ENCODE measurements around the gene KLHL11.
A peak's percentile ranks its signal among the peaks of the same experiment; 100 is the strongest.
"Not testable (repeated sequence)": the region's sequence is repeated elsewhere in the genome, so short reads cannot be mapped to it uniquely, and the experiment has no call there.

Gene KLHL11

GRCh38 chr17:41835800-41836549 is 29.2 kb downstream of the KLHL11 start, which contains the start of gene NT5C3B:
NT5C3B (minus strand) TSS chr17:41836232; CDS start chr17:41836193, 39 bp downstream.
- peak; percentile 10 for DNase-seq

- DNase-seq = no peak
These were observed 29.9 kb downstream of the KLHL11 start for GRCh38 chr17:41835214-41835799.

DNA sequence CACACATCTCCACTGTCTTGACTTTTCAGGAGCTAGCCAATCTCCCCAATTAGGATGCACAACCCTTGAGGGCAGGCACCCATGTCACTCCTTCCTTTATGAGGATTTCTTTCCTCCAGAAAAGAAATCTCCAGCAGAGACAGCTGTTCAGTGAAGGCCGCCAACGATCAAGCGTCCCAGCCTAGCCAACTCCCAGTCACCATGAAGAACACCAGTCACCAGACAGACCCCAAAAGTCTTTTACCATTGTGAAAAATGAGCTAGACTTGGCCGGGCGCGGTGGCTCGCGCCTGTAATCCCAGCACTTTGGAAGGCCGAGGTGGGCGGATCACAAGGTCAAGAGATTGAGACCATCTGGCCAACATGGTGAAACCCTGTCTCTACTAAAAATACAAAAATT is 35.3 kb downstream of the KLHL11 start:
- not testable (repeated sequence) for DNase-seq

DNA sequence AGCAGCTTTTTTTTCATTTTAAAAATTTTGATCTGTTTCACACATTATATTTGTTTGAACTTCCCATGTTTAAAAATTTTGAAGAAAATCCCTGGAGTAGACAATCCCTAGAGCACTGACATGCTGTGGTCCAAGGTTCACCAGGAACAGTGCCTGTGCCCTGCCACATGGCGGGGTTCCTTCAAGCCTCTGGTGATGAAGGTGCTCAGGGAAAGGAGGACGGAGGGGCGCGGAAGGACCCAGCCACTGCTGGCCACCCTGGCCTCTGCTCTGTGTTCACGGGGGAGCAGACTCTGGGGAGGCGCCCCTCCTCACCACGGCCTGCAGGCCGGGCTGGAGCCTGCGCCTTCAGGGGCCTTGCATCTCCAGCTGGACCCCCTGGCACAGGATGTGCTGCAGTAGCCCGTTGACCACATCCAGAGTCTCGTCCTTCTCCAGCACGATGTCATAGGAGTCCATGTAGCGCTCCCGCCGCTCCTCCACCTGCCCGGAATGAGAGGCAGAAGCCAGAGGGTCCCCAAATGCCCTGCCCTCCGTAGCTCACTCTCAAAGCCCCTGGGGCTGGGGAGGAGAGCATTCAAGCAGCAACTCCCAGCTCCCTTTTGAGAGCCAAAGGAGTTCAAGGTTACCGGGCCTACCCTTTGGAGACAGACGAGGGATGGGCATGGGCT is 39.9 kb downstream of the KLHL11 start:
- DNase-seq = no peak

DNA sequence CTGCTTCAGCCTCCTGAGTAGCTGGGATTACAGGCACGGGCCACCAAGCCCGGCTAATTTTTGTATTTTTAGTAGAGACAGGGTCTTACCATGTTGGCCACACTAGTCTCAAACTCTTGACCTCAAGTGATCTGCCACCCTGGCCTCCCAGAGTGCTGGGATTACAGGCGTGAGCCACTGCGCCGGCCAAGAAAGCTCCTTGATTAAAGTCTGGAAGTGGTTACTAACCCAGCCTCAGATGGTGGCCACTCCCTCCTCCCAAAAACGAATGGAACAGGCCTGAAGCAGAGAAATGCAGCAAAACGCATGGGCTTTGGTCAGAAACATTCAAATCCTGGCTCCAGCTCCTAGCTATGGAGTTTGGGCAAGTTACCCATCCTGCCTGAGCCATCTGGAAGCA is 41.1 kb downstream of the KLHL11 start:
- no peak for DNase-seq

DNA sequence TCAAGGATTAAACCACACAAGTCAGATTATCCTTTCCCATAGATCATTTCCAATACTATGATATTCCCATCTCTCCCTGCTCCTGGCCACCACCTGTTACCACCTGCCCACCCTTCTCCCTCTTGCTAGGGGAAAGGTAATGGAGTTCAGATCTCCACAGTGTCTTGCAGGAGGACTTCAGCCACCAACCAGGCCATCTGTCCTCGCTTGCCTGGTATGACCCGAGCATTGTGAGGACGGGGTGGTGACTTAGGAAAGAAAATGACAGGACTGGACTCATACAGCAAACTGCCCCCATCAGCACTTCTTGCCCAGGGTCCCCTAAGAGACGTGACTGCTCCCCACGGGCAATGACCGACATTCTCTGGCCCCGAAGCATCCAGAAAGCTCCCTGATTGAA is 41.6 kb downstream of the KLHL11 start:
- no peak for DNase-seq

GRCh38 chr17:41823141-41823524 is 42.1 kb downstream of the KLHL11 start:
- DNase-seq = no peak

- no peak for DNase-seq
These were observed 42.7 kb downstream of the KLHL11 start for GRCh38 chr17:41822216-41823140.

GRCh38 chr17:41821776-41822175 is 43.4 kb downstream of the KLHL11 start:
- DNase-seq = no peak

- DNase-seq = no peak
These were observed 47.2 kb downstream of the KLHL11 start for GRCh38 chr17:41818024-41818423.

DNA sequence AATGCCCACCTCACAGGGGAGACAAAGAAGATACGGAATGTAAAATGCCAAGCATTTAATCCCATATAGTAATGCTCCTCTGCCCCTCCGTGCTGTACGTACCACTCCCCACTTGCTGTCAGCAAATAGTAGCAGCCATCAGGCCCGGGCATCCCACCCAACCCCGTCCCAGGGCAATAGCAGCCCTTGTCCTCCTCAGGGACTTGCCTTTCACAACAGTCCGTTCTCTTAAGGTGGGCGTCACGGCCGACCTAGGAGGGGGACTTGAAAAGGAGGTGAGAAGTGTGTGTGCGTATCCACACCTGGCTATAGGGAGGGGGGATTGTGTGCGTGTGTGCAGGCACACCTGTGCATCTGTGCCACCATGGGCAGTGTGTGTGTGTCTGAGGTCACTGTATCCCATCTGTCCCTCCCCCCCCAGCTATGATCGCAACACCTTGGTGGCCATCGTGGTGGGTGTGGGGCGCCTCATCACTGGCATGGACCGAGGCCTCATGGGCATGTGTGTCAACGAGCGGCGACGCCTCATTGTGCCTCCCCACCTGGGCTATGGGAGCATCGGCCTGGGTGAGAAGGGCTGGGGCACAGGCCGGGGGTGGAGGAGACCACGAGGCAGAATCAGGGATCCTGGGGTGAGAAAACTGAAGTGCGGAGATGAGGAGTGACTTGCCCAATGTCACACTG is 48.4 kb downstream of the KLHL11 start:
- no peak for DNase-seq

GRCh38 chr17:41814195-41814594 is 51.0 kb downstream of the KLHL11 start:
- no peak for DNase-seq

DNA sequence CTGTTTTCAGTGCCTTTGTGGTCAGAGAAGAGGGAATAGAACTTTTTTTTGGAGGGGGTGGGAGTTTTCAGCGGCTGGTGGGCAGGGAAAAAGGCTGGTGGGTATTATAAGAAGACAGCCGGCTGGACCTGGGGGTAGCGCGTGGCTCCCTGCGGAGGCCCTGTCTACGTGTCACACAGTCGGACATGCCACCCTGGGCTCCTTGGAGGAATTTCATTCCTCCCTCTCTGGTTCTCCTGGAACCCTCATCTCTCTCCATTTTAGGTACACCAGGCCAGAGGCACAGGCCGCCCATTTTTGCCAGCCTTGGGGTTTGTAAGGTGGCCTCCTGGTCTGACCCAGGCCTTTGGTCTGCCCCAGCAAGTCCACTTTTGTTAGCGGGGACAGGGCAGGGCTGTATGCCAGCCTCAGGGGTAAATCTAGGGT is 51.5 kb downstream of the KLHL11 start:
- no peak for DNase-seq

DNA sequence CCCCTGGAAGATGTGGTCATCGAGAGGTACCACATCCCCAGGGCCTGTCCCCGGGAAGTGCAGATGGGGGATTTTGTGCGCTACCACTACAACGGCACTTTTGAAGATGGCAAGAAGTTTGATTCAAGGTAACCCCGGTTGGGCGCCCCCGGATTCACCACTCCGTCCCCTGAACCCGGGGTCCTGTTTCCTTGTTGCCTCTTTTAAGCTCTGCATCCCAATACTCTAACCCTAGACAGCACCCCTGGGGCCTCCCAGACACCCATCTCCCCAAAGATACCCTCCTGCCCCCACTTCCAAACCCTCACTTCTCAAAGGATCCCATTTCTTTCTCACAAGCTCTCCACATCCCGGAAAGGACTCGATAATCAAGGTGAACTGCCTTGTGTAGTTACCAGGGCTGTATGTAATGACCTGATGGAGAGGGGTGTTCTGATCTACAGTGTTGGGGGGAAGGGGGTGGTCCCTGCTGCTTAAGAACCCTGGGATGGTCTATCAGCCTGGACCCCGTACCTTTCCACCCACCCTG is 52.0 kb downstream of the KLHL11 start:
- no peak for DNase-seq

GRCh38 chr17:41812381-41813151 is 52.7 kb downstream of the KLHL11 start, which contains the start of gene FKBP10:
FKBP10 (plus strand) TSS chr17:41813004; CDS start chr17:41813035, 31 bp downstream.
- DNase-seq = peak; percentile 82

GRCh38 chr17:41811549-41812380 is 53.5 kb downstream of the KLHL11 start, which contains the start of gene P3H4:
P3H4 (minus strand) TSS chr17:41811949; CDS start chr17:41811915, 34 bp downstream.
- DNase-seq = peak; percentile 88

GRCh38 chr17:41810659-41811548 is 54.3 kb downstream of the KLHL11 start:
- DNase-seq = no peak

GRCh38 chr17:41806685-41807445 is 58.4 kb downstream of the KLHL11 start:
- no peak for DNase-seq

Measured in OCI-M1 (cell line).